Islet of Langerhans (tissue), 1 donor: ENCODE data around the gene MCCD1.

ENCODE experiments used
- FAIRE-seq: peaks from one replicate; lab custom pipeline; 2011; peaks lifted over from hg19 to GRCh38; lab: Jason Lieb, UNC

Gene MCCD1

GRCh38 chr6:31572041-31572911, 43.5 kb downstream of the MCCD1 start, which contains the start of gene LTA:
Gene LTA (plus strand): TSS chr6:31572289. CDS start chr6:31572743, 454 bp downstream.
- no peak for FAIRE-seq

GRCh38 chr6:31573239-31574105, 44.7 kb downstream of the MCCD1 start:
- FAIRE-seq = no peak

DNA sequence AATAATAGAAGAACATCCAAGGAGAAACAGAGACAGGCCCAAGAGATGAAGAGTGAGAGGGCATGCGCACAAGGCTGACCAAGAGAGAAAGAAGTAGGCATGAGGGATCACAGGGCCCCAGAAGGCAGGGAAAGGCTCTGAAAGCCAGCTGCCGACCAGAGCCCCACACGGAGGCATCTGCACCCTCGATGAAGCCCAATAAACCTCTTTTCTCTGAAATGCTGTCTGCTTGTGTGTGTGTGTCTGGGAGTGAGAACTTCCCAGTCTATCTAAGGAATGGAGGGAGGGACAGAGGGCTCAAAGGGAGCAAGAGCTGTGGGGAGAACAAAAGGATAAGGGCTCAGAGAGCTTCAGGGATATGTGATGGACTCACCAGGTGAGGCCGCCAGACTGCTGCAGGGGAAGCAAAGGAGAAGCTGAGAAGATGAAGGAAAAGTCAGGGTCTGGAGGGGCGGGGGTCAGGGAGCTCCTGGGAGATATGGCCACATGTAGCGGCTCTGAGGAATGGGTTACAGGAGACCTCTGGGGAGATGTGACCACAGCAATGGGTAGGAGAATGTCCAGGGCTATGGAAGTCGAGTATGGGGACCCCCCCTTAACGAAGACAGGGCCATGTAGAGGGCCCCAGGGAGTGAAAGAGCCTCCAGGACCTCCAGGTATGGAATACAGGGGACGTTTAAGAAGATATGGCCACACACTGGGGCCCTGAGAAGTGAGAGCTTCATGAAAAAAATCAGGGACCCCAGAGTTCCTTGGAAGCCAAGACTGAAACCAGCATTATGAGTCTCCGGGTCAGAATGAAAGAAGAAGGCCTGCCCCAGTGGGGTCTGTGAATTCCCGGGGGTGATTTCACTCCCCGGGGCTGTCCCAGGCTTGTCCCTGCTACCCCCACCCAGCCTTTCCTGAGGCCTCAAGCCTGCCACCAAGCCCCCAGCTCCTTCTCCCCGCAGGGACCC, 45.6 kb downstream of the MCCD1 start:
- FAIRE-seq = no peak

DNA sequence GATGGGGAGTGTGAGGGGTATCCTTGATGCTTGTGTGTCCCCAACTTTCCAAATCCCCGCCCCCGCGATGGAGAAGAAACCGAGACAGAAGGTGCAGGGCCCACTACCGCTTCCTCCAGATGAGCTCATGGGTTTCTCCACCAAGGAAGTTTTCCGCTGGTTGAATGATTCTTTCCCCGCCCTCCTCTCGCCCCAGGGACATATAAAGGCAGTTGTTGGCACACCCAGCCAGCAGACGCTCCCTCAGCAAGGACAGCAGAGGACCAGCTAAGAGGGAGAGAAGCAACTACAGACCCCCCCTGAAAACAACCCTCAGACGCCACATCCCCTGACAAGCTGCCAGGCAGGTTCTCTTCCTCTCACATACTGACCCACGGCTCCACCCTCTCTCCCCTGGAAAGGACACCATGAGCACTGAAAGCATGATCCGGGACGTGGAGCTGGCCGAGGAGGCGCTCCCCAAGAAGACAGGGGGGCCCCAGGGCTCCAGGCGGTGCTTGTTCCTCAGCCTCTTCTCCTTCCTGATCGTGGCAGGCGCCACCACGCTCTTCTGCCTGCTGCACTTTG, 46.7 kb downstream of the MCCD1 start, which contains the start of gene TNF:
Gene TNF, plus strand, starts transcription at position 231 of the 567 bp plus-strand sequence. Its CDS starts 177 bp downstream, at position 408.
- FAIRE-seq = no peak

GRCh38 chr6:31575952-31576685, 47.4 kb downstream of the MCCD1 start:
- FAIRE-seq = no peak

DNA sequence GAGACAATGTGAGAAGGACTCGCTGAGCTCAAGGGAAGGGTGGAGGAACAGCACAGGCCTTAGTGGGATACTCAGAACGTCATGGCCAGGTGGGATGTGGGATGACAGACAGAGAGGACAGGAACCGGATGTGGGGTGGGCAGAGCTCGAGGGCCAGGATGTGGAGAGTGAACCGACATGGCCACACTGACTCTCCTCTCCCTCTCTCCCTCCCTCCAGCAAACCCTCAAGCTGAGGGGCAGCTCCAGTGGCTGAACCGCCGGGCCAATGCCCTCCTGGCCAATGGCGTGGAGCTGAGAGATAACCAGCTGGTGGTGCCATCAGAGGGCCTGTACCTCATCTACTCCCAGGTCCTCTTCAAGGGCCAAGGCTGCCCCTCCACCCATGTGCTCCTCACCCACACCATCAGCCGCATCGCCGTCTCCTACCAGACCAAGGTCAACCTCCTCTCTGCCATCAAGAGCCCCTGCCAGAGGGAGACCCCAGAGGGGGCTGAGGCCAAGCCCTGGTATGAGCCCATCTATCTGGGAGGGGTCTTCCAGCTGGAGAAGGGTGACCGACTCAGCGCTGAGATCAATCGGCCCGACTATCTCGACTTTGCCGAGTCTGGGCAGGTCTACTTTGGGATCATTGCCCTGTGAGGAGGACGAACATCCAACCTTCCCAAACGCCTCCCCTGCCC, 48.3 kb downstream of the MCCD1 start:
- FAIRE-seq = no peak

GRCh38 chr6:31577579-31577966, 48.8 kb downstream of the MCCD1 start:
- FAIRE-seq = no peak

DNA sequence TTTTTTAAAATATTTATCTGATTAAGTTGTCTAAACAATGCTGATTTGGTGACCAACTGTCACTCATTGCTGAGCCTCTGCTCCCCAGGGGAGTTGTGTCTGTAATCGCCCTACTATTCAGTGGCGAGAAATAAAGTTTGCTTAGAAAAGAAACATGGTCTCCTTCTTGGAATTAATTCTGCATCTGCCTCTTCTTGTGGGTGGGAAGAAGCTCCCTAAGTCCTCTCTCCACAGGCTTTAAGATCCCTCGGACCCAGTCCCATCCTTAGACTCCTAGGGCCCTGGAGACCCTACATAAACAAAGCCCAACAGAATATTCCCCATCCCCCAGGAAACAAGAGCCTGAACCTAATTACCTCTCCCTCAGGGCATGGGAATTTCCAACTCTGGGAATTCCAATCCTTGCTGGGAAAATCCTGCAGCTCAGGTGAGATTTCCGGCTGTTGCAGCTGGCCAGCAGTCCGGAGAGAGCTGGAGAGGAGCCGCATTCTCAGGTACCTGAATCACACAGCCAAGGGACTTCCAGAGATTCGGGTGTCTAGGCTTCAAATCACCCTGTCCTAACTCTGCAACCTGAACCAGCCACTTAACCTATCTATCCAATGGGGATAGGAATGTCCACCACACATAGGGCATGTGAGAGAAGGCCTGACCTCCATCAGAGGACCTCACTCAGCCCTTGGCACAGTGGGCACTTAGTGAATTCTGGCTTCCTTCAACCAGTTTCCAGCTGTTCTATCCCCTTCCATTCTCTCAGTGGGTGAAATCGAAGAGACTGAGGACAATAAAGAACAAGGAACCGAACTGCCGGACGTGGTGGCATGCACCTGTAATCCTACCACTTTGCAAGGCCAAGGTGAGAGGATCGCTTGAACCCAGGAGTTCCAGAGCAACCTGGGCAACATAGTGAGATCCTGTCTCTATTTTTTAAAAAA, 49.7 kb downstream of the MCCD1 start:
- FAIRE-seq = no peak

GRCh38 chr6:31579119-31579505, 50.4 kb downstream of the MCCD1 start:
- no peak for FAIRE-seq
